MCF 10A (cell line): ENCODE data around the gene MAPK9. TPM values are rescaled to one million over a fixed set of nuclear protein-coding genes. Genes with fewer than 3 reads are reported as not detected.

ENCODE experiments used
- BruUV-seq: library from RNA; stranded (reverse); fragments of 400-500 nt; replicated peaks from 2 replicates; lab custom pipeline; 2021; lab: Mats Ljungman, UMichigan
- CTCF ChIA-PET: fragments of 300-600 bp; sonication (Branson Sonifier 250); formaldehyde crosslinking; extraction: SDS; loops from one replicate; lab custom pipeline; 2021; ENCODE audit warnings: antibody characterized with exemption, inconsistent platforms; lab: Yijun Ruan, JAX
- POLR2A ChIA-PET: fragments of 300-600, 350-650 bp; sonication (Branson Sonifier 250); formaldehyde crosslinking; extraction: SDS; loops from one replicate; lab custom pipeline; 2020; ENCODE audit warnings: antibody characterized with exemption, inconsistent platforms; lab: Yijun Ruan, JAX
- DNase-seq: peaks from one replicate; pipeline ENCODE4 v3.0.0-alpha.2; 2018; ENCODE audit not compliant: unreplicated experiment
- H3K27ac Mint-ChIP-seq: one replicate; pipeline ENCODE4 v1.8.0; 2022; ENCODE audit warnings: mild to moderate bottlenecking, low read depth, mixed read lengths; ENCODE audit not compliant: unreplicated experiment
- H3K27me3 Mint-ChIP-seq: one replicate; pipeline ENCODE4 v1.8.0; 2022; ENCODE audit warnings: mixed read lengths; ENCODE audit not compliant: insufficient read depth, unreplicated experiment
- H3K36me3 Mint-ChIP-seq: one replicate; pipeline ENCODE4 v1.8.0; 2022; ENCODE audit warnings: mild to moderate bottlenecking, moderate library complexity, mixed read lengths; ENCODE audit not compliant: insufficient read depth, unreplicated experiment
- H3K4me1 Mint-ChIP-seq: one replicate; pipeline ENCODE4 v1.8.0; 2022; ENCODE audit warnings: mixed read lengths; ENCODE audit not compliant: insufficient read depth, unreplicated experiment
- H3K4me3 Mint-ChIP-seq: one replicate; pipeline ENCODE4 v1.8.0; 2022; ENCODE audit warnings: mild to moderate bottlenecking, moderate library complexity, mixed read lengths; ENCODE audit not compliant: unreplicated experiment
- H3K9me3 Mint-ChIP-seq: one replicate; pipeline ENCODE4 v1.8.0; 2022; ENCODE audit warnings: mixed read lengths; ENCODE audit not compliant: unreplicated experiment
- intact Hi-C: fragments of 100-400 bp; cut with micrococcal nuclease; formaldehyde crosslinking; loops from 2 replicates; pipeline ENCODE4 v1.14.1; 2022
- total RNA-seq: library from RNA; stranded (reverse); gene quantifications from 2 replicates; pipeline ENCODE4 v1.2.3, GENCODE V29; 2022
- TF ChIP-seq, protein P1 (sequence below): fragments of 200-600 bp; IDR thresholded peaks from one replicate; pipeline ENCODE4 v1.8.0; 2022; ENCODE audit warnings: antibody characterized with exemption, mild to moderate bottlenecking; ENCODE audit not compliant: unreplicated experiment

MAPK9 gene
- total RNA-seq, 1 experiment from 2014 or later, result 64.0 TPM

DNA sequence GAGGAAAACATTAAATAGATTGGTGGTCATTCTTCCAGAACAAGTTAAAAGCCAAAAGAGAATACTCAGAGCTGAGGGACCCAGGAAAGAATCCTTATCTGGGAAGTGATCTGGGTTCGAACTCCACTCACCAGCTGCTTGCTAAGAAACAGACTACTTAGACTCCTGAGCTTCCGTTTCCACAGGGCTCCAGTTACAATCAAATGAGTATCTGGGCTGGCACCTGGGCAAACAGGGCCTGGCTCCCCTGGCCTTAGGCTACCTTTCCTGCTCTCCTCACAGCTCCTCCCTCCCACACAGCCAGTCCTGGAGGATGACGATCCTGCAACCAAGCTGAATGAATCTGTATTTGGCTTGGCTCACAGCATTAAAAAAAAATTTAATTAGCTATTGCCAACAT lies 2.5 kb downstream of the MAPK9 start:
- ChIA-PET CTCF (interaction anchor here (0.5 to 3.3 kb wide), 16 partner anchors 10 to 501 kb away, joined by 3 to 32 read pairs (median 4); no protein-coding TSS in a partner anchor), POLR2A (interaction anchor here (0.6 to 2.5 kb wide), 16 partner anchors 13 to 321 kb away, joined by 3 to 12 read pairs (median 4); no protein-coding TSS in a partner anchor)
- peak; percentile 87 for DNase-seq
- H3K4me1 Mint-ChIP-seq, result peaks cover 47% of the 10 kb centered on the region
- BruUV-seq, result no TSS peak
- peaks cover 25% of the 10 kb centered on the region for H3K36me3 Mint-ChIP-seq
- no peaks in the 10 kb centered on the region for H3K9me3 Mint-ChIP-seq
- TF ChIP-seq, protein P1, sequence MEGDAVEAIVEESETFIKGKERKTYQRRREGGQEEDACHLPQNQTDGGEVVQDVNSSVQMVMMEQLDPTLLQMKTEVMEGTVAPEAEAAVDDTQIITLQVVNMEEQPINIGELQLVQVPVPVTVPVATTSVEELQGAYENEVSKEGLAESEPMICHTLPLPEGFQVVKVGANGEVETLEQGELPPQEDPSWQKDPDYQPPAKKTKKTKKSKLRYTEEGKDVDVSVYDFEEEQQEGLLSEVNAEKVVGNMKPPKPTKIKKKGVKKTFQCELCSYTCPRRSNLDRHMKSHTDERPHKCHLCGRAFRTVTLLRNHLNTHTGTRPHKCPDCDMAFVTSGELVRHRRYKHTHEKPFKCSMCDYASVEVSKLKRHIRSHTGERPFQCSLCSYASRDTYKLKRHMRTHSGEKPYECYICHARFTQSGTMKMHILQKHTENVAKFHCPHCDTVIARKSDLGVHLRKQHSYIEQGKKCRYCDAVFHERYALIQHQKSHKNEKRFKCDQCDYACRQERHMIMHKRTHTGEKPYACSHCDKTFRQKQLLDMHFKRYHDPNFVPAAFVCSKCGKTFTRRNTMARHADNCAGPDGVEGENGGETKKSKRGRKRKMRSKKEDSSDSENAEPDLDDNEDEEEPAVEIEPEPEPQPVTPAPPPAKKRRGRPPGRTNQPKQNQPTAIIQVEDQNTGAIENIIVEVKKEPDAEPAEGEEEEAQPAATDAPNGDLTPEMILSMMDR, result no peak
- intact Hi-C loops, result no loop called here
- peak overlapping the region; percentile 71 for H3K4me3 Mint-ChIP-seq
- H3K27ac Mint-ChIP-seq, result peak overlapping the region; percentile 17
- H3K27me3 Mint-ChIP-seq, result no peaks in the 10 kb centered on the region

DNA sequence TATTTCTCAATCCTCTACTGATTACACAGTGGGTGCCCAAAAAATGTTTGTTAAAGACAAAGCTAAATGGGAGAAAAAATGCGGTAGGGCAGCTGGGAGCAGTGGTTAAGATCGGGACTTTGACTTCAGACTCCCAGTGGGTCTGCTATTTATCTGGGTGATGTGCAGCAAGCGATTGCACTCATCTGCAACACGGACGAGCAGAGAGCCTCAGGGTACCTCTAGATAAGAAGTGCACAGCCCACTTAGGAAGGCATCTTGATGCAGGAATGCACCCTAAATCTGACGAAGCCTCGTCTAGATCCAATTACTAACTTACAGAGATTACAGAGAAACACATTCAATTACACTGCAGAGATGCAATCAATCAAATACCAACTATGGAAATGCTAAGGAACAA lies 4.0 kb downstream of the MAPK9 start:
- intact Hi-C loops, result no loop called here
- H3K4me3 Mint-ChIP-seq, result no peak overlapping the region
- POLR2A ChIA-PET, result interaction anchor here (0.7 to 1.2 kb wide), 3 partner anchors 16 to 79 kb away, joined by 3 read pairs; partner anchors contain the start of gene RASGEF1C
- no peaks in the 10 kb centered on the region for H3K27me3 Mint-ChIP-seq
- H3K9me3 Mint-ChIP-seq, result no peaks in the 10 kb centered on the region
- H3K4me1 Mint-ChIP-seq, result peaks cover 49% of the 10 kb centered on the region
- H3K36me3 Mint-ChIP-seq, result peaks cover 22% of the 10 kb centered on the region
- BruUV-seq, result no TSS peak
- DNase-seq, result no peak
- H3K27ac Mint-ChIP-seq, result no peak overlapping the region
- TF ChIP-seq, protein P1, result no peak
- CTCF ChIA-PET, result interaction anchor here (0.6 to 3.3 kb wide), 6 partner anchors 27 to 184 kb away, joined by 3 to 18 read pairs (median 6); no protein-coding TSS in a partner anchor

DNA sequence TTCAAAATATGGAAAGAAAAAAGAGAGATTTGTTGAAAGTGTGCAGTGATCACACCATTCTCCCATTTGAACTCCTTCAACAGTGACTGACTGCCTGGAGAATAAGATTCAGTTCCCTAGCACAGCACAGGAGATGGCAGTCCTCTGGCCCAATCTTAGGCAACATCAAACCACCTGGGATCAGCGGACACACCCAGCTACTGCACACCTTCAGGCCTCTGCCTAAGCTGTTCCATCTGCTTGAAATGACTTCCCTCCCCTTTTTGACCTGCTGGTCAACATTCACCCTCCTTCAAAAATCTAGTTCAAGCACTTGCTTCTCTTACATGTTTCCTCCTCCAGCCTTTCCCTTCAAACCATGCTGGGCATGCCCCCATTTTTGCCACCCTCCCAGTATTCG lies 4.5 kb downstream of the MAPK9 start:
- H3K36me3 Mint-ChIP-seq, result peaks cover 22% of the 10 kb centered on the region
- no peaks in the 10 kb centered on the region for H3K9me3 Mint-ChIP-seq
- no peak overlapping the region for H3K4me3 Mint-ChIP-seq
- no peak overlapping the region for H3K27ac Mint-ChIP-seq
- H3K4me1 Mint-ChIP-seq, result peaks cover 46% of the 10 kb centered on the region
- H3K27me3 Mint-ChIP-seq, result no peaks in the 10 kb centered on the region
- no TSS peak for BruUV-seq
- TF ChIP-seq, protein P1, result no peak
- CTCF ChIA-PET, result interaction anchor here (0.7 to 1.6 kb wide), 4 partner anchors 40 to 184 kb away, joined by 3 to 6 read pairs (median 6); no protein-coding TSS in a partner anchor
- intact Hi-C loops, result no loop called here
- DNase-seq, result no peak
- POLR2A ChIA-PET, result interaction anchor here (0.7 to 1.2 kb wide), 3 partner anchors 16 to 78 kb away, joined by 3 read pairs; partner anchors contain the start of gene RASGEF1C

DNA sequence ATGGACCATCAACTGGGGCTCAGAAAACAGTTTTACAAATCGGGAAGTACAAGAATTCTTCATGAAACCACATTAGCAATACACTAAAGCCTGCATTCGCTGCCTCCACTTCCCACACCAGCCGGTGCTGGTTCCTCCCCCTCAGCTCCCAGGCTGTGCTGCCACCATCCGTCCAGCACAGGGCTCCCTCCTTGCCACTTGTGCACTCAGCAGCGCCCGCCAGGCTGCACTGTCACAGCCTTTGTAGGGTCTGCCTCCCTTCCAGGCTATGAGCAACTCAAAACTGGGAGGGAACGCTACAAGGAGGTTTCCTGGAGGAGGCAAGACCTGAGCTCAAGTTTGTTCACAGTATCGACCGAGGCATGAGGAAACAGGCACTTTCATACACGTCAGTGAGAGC lies 7.7 kb downstream of the MAPK9 start:
- DNase-seq, result no peak
- Mint-ChIP-seq H3K4me3 (no peak overlapping the region), H3K9me3 (no peaks in the 10 kb centered on the region), H3K36me3 (peaks cover 37% of the 10 kb centered on the region), H3K27ac (no peak overlapping the region), H3K4me1 (peaks cover 27% of the 10 kb centered on the region), H3K27me3 (no peaks in the 10 kb centered on the region)
- BruUV-seq, result no TSS peak
- ChIA-PET POLR2A (interaction anchor here (0.5 to 1.1 kb wide), 3 partner anchors 23 to 75 kb away, joined by 3 read pairs; partner anchors contain the start of gene RASGEF1C), CTCF (interaction anchor here (0.8 to 2.1 kb wide), 3 partner anchors 9 to 187 kb away, joined by 3 to 9 read pairs (median 6); no protein-coding TSS in a partner anchor)
- TF ChIP-seq, protein P1, result no peak
- intact Hi-C loops, result no loop called here
